Measurements from ENCODE around the gene MYO10.

DNA sequence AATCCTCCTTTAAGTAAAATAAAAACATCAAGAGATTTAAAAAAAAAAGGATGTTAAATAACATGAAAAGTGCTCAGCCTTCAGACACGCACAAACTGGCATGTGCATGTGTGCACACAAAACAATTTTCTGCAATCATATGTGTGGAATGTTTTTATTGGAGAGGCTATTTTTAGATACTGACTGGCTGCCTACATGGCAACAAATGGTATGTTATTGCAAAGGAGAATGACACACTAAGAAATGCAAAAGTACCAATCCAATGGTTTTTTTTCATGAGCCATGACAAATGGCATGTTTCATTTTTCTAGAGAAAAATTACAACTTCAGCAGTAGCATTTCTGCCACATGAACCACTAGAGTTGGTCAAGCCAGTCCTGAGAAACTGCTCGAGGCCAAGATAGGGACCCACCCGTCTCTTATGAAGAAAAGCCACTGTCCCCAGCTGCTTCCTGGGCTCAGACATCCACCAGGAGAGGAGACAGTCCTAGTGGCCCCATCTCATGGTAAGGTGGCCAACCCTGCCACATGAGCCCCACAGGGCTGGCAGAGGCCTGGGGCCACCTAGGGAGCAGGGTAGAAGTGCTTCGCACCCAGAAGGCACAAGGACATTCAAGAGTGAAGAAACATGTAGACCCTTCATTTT lies 116.4 kb downstream of the MYO10 start:
- no peak for TF ChIP-seq POLR2A (IDR thresholded peaks at IDR 0.05; ENCODE audit: low read depth, low read length)
- no peak for TF ChIP-seq TAF1 (IDR thresholded peaks at IDR 0.05; ENCODE audit: low read depth, low read length)
- no peak for TF ChIP-seq POLR2AphosphoS5 (IDR thresholded peaks at IDR 0.05; ENCODE audit: low read depth, low read length)
